ENCODE results near the gene METTL27. TPM values are rescaled to one million over a fixed set of nuclear protein-coding genes. Genes with fewer than 3 reads are reported as not detected.
A peak's percentile ranks its signal among the peaks of the same experiment; 100 is the strongest.

METTL27 gene
- total and polyA plus RNA-seq, 4 donors = 1.0 to 1.7 (median 1.6) TPM

GRCh38 chr7:73880755-73881328, 38.5 kb upstream of the METTL27 start:
- Histone ChIP-seq H3K9me3 (ENCODE audit: control insufficient read depth in 4 of 4, low read length in 3 of 4) (no peaks in the 10 kb centered on the region), H3K27me3 (ENCODE audit: control insufficient read depth in 4 of 4, insufficient read depth in 4 of 4, low read length in 3 of 4) (no peaks in the 10 kb centered on the region), H3K9ac (ENCODE audit: low read depth in 1 of 2, low read length in 2 of 2) (no peak overlapping the region), H3K4me1 (ENCODE audit: control insufficient read depth in 4 of 4, insufficient read depth in 4 of 4, low read length in 3 of 4) (peaks cover 11 to 27% (median 20%) of the 10 kb centered on the region in 4 donors), H3K4me3 (ENCODE audit: low read depth in 1 of 3, low read length in 3 of 3) (no peak overlapping the region), H3K36me3 (ENCODE audit: control insufficient read depth in 4 of 4, insufficient read depth in 3 of 4, low read depth in 1 of 4, low read length in 3 of 4) (no peaks in the 10 kb centered on the region), H3K27ac (ENCODE audit: low read depth in 1 of 2, low read length in 2 of 2) (no peak overlapping the region)
- no peak for TF ChIP-seq RXRA (IDR thresholded peaks at IDR 0.05)
- TF ChIP-seq JUND (IDR thresholded peaks at IDR 0.05) = no peak
- TF ChIP-seq RAD21 (IDR thresholded peaks at IDR 0.05) = no peak
- no peak for TF ChIP-seq TAF1 (conservative IDR thresholded peaks at IDR 0.05)
- no peak for TF ChIP-seq YY1 (IDR thresholded peaks at IDR 0.05)
- no peak for TF ChIP-seq GABPA (IDR thresholded peaks at IDR 0.05 in 1 of 2, conservative IDR thresholded peaks at IDR 0.05 in 1 of 2)
- TF ChIP-seq SP1 (IDR thresholded peaks at IDR 0.05) = no peak
- no peak for TF ChIP-seq CTCF (IDR thresholded peaks at IDR 0.05; ENCODE audit: low read depth, low read length, missing input control)
- TF ChIP-seq ATF3 (IDR thresholded peaks at IDR 0.05) = no peak
- TF ChIP-seq EGR1 (IDR thresholded peaks at IDR 0.05; ENCODE audit: low read depth in 2 of 2) = no peak
- TF ChIP-seq HNF4G (IDR thresholded peaks at IDR 0.05) = no peak
- no peak for TF ChIP-seq MAX (IDR thresholded peaks at IDR 0.05)
- no peak for TF ChIP-seq FOXA1 (IDR thresholded peaks at IDR 0.05)
- TF ChIP-seq ZBTB33 (IDR thresholded peaks at IDR 0.05) = no peak
- 60% methylated on average over 13 of the region's 13 CpGs for WGBS
- no peak for DNase-seq (ENCODE audit: low spot score)

- Histone ChIP-seq H3K4me3 (ENCODE audit: low read depth in 1 of 3, low read length in 3 of 3) (no peak overlapping the region), H3K27ac (ENCODE audit: low read depth in 1 of 2, low read length in 2 of 2) (peak overlapping the region; percentile 67 to 70), H3K9ac (ENCODE audit: low read depth in 1 of 2, low read length in 2 of 2) (no peak overlapping the region), H3K4me1 (ENCODE audit: control insufficient read depth in 4 of 4, insufficient read depth in 4 of 4, low read length in 3 of 4) (peaks cover 11 to 27% (median 20%) of the 10 kb centered on the region in 4 donors), H3K27me3 (ENCODE audit: control insufficient read depth in 4 of 4, insufficient read depth in 4 of 4, low read length in 3 of 4) (no peaks in the 10 kb centered on the region), H3K9me3 (ENCODE audit: control insufficient read depth in 4 of 4, low read length in 3 of 4) (no peaks in the 10 kb centered on the region), H3K36me3 (ENCODE audit: control insufficient read depth in 4 of 4, insufficient read depth in 3 of 4, low read depth in 1 of 4, low read length in 3 of 4) (no peaks in the 10 kb centered on the region)
- WGBS = 30% methylated on average over 18 of the region's 18 CpGs
- no peak for DNase-seq (ENCODE audit: low spot score)
- TF ChIP-seq RAD21 (IDR thresholded peaks at IDR 0.05) (peak; percentile 25 to 54), FOXA2 (IDR thresholded peaks at IDR 0.05) (no peak), GABPA (IDR thresholded peaks at IDR 0.05 in 1 of 2, conservative IDR thresholded peaks at IDR 0.05 in 1 of 2) (no peak), EGR1 (IDR thresholded peaks at IDR 0.05; ENCODE audit: low read depth in 2 of 2) (no peak), HNF4G (IDR thresholded peaks at IDR 0.05) (peak; percentile 63), HNF4A (conservative IDR thresholded peaks at IDR 0.05) (peak; percentile 82 to 84), JUND (IDR thresholded peaks at IDR 0.05) (peak; percentile 7 to 30), CTCF (IDR thresholded peaks at IDR 0.05; ENCODE audit: low read depth, low read length, missing input control) (no peak), MAX (IDR thresholded peaks at IDR 0.05) (no peak), SP1 (IDR thresholded peaks at IDR 0.05) (peak; percentile 85), FOXA1 (IDR thresholded peaks at IDR 0.05) (no peak), REST (IDR thresholded peaks at IDR 0.05) (no peak), NR2F2 (IDR thresholded peaks at IDR 0.05) (peak; percentile 93), YY1 (IDR thresholded peaks at IDR 0.05) (peak; percentile 78), RXRA (IDR thresholded peaks at IDR 0.05) (peak; percentile 95 to 98)
Observed at GRCh38 chr7:73879977-73880681, 37.8 kb upstream of the METTL27 start.

All from liver (tissue), 9 donors.